ENCODE data around the gene NAA15.

DNA sequence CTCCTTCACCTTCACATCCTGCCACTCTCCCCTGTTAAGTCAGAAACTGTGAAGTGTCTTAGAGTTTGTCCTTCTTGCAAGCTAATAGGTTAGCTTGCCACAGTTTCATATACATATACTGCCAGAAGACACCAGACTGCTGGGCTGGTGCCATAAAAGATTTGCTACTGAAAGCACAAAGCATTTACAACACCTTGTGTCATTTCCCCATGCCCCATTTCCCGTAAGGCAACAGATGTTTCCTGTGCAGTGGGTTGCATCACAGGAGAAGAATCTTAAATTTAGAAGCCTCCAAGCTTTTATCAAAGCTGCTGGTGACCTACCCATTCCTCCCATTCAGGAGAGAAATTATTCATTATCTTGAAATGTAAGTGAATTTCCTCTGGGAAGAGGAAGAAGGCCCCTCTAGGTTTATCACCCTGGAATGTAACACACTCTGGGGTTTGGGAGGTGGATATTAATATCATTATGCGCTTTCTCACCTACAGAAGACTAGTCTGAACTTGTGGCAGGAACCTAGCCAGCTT lies 118.1 kb downstream of the NAA15 start:
- TF ChIP-seq EGR1 (IDR thresholded peaks at IDR 0.05; ENCODE audit: low read depth in 2 of 2), result no peak
- TF ChIP-seq, protein P1, sequence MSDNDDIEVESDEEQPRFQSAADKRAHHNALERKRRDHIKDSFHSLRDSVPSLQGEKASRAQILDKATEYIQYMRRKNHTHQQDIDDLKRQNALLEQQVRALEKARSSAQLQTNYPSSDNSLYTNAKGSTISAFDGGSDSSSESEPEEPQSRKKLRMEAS (IDR thresholded peaks at IDR 0.05), result no peak
- TF ChIP-seq HNF4A (conservative IDR thresholded peaks at IDR 0.05), result peak in 1 of 2 donors; percentile 12
- TF ChIP-seq, protein P2, sequence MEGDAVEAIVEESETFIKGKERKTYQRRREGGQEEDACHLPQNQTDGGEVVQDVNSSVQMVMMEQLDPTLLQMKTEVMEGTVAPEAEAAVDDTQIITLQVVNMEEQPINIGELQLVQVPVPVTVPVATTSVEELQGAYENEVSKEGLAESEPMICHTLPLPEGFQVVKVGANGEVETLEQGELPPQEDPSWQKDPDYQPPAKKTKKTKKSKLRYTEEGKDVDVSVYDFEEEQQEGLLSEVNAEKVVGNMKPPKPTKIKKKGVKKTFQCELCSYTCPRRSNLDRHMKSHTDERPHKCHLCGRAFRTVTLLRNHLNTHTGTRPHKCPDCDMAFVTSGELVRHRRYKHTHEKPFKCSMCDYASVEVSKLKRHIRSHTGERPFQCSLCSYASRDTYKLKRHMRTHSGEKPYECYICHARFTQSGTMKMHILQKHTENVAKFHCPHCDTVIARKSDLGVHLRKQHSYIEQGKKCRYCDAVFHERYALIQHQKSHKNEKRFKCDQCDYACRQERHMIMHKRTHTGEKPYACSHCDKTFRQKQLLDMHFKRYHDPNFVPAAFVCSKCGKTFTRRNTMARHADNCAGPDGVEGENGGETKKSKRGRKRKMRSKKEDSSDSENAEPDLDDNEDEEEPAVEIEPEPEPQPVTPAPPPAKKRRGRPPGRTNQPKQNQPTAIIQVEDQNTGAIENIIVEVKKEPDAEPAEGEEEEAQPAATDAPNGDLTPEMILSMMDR (IDR thresholded peaks at IDR 0.05; ENCODE audit: low read depth, low read length, missing input control), result no peak
- TF ChIP-seq, protein P3, sequence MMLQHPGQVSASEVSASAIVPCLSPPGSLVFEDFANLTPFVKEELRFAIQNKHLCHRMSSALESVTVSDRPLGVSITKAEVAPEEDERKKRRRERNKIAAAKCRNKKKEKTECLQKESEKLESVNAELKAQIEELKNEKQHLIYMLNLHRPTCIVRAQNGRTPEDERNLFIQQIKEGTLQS (IDR thresholded peaks at IDR 0.05), result peak; percentile 57
- TF ChIP-seq HNF4G (IDR thresholded peaks at IDR 0.05), result no peak
- TF ChIP-seq TAF1 (conservative IDR thresholded peaks at IDR 0.05), result no peak
- no peak for TF ChIP-seq RAD21 (IDR thresholded peaks at IDR 0.05)
- TF ChIP-seq GABPA (IDR thresholded peaks at IDR 0.05 in 1 of 2, conservative IDR thresholded peaks at IDR 0.05 in 1 of 2), result peak in 1 of 2 donors; percentile 16
